Mucosa of descending colon (tissue), 3 donors: Measurements from ENCODE around the gene PRAMEF33. TPM values are rescaled to one million over a fixed set of nuclear protein-coding genes. Genes with fewer than 3 reads are reported as not detected.
"Not testable (repeated sequence)": the region's sequence is repeated elsewhere in the genome, so short reads cannot be mapped to it uniquely, and the experiment has no call there.

Experiments used
- ATAC-seq: fragments of 200-7000 bp; cut with Tn5 transposase; one replicate; pipeline ENCODE4 v1.9.1; 2020; ENCODE audit warnings: mild to moderate bottlenecking, moderate library complexity
- DNase-seq, 3 donors: peaks; one replicate each; pipeline ENCODE4 v3.0.0-alpha.2; 2020
- H3K36me3 ChIP-seq: fragments of 200-600 bp; one replicate; pipeline ENCODE4 v1.8.0; 2021; ENCODE audit warnings: low read depth, mild to moderate bottlenecking
- H3K4me1 ChIP-seq: fragments of 200-600 bp; one replicate; pipeline ENCODE4 v1.8.0; 2021; ENCODE audit warnings: low read depth, mild to moderate bottlenecking
- H3K4me3 ChIP-seq: fragments of 200-600 bp; one replicate; pipeline ENCODE4 v1.8.0; 2021; ENCODE audit warnings: mild to moderate bottlenecking
- H3K9me3 ChIP-seq: fragments of 200-600 bp; one replicate; pipeline ENCODE4 v1.8.0; 2021; ENCODE audit warnings: mild to moderate bottlenecking
- intact Hi-C, 2 donors: fragments of 100-400 bp; cut with DNase I in 1 of 2; cut with micrococcal nuclease in 1 of 2; formaldehyde crosslinking; loops; one replicate each; pipeline versions ENCODE4 v1.11.0 to v1.11.1; 2022; cut with DNase I, micrococcal nuclease
- total RNA-seq, 3 donors: library from RNA; stranded (reverse); fragmentation: NEBNext Ultra II Directional in 2 of 3; extraction: Animal tissue kit (Norgen Biotek cat#: 25700) in 2 of 3; gene quantifications; one replicate each; pipeline versions ENCODE4 v1.2.1 to v1.2.4, GENCODE V29; 2021 to 2023
- donor health status: DM: no; HTN: no; CAD: no; lungs with moderate emphysema.
- donor health status: DM: no; HTN: no; CAD: no.
- donor health status: DM: no; HTN: yes; CAD: no.

Gene PRAMEF33
- total RNA-seq, 3 donors from 2014 or later, result not detected

- H3K4me3 ChIP-seq, DNase-seq, H3K4me1 ChIP-seq, H3K36me3 ChIP-seq, intact Hi-C loops, ATAC-seq, H3K9me3 ChIP-seq: not testable (repeated sequence)
These were observed 51.1 kb downstream of the PRAMEF33 start for GRCh38 chr1:13354475-13354874.

- H3K36me3 ChIP-seq, H3K9me3 ChIP-seq, ATAC-seq, H3K4me1 ChIP-seq, H3K4me3 ChIP-seq, intact Hi-C loops: not testable (repeated sequence)
- peak in 1 of 3 donors; percentile 68 for DNase-seq
These were observed 53.4 kb downstream of the PRAMEF33 start for GRCh38 chr1:13356774-13357173.

Other genes with a start within 250 kb of the PRAMEF33 start
- gene PRAMEF27, start 247.0 kb upstream of the PRAMEF33 start, total RNA-seq, result not detected
- gene HNRNPCL3, start 242.8 kb upstream of the PRAMEF33 start, total RNA-seq, result not detected
- gene PRAMEF25, start 232.8 kb upstream of the PRAMEF33 start, total RNA-seq, result not detected
- not detected for gene HNRNPCL2, start 186.7 kb upstream of the PRAMEF33 start, total RNA-seq
- not detected for gene PRAMEF26, start 147.5 kb upstream of the PRAMEF33 start, total RNA-seq
- not detected for gene HNRNPCL4, start 137.9 kb upstream of the PRAMEF33 start, total RNA-seq
- gene PRAMEF9, start 131.7 kb upstream of the PRAMEF33 start, total RNA-seq, result not detected
- not detected for gene PRAMEF13, start 102.1 kb upstream of the PRAMEF33 start, total RNA-seq
- not detected for gene PRAMEF18, start 77.4 kb upstream of the PRAMEF33 start, total RNA-seq
- not detected for gene PRAMEF5, start 49.3 kb upstream of the PRAMEF33 start, total RNA-seq
- gene PRAMEF8, start 18.4 kb upstream of the PRAMEF33 start, total RNA-seq, result not detected
- not detected for gene PRAMEF15, start 12.0 kb downstream of the PRAMEF33 start, total RNA-seq
- not detected for gene PRAMEF14, start 43.6 kb downstream of the PRAMEF33 start, total RNA-seq
- not detected for gene PRAMEF19, start 68.4 kb downstream of the PRAMEF33 start, total RNA-seq
- gene PRAMEF17, start 86.1 kb downstream of the PRAMEF33 start, total RNA-seq, result not detected
- not detected for gene PRAMEF20, start 106.9 kb downstream of the PRAMEF33 start, total RNA-seq
- gene LRRC38, start 210.5 kb downstream of the PRAMEF33 start, total RNA-seq, result not detected